ENCODE data around the gene INSRR. TPM values are rescaled to one million over a fixed set of nuclear protein-coding genes. Genes with fewer than 3 reads are reported as not detected.

Gene INSRR
- polyA plus RNA-seq, 3 donors: not detected

DNA sequence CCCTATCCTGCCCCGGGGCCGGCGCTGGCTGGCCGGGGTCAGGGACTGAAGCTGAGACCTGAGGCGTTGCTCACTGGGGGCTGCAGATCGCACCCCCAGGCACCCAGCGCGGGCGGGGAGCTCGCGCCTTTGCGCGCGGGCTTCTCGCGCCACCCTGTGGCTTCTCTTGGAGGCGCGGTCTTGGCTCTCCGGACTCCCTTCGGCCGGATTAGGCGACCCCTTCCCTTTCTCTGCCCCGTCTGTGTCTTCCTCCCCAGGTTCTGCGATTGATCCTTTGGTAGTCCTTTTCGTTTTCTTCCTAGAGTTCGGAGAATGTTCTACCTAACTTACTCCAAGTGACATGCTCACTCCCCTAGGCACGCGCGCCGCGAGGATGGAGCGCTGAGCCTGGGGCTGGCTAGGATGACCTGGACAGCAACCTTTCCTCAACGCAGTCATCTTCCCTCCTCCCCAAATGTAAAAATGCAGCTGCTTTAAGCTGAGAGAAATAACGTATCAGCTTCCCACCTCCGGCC lies 1.3 kb upstream of the INSRR start:
- H3K27ac Mint-ChIP-seq: no peak overlapping the region
- H3K4me1 Mint-ChIP-seq: peaks cover 15% of the 10 kb centered on the region
- Histone ChIP-seq H4K20me1 (ENCODE audit: insufficient read depth, low read length) (no peaks in the 10 kb centered on the region), H3K9me3 (replicated peaks in 1 of 2; ENCODE audit: control insufficient read depth in 1 of 2, insufficient read depth in 1 of 2, low read length in 2 of 2) (peaks cover 0 to 8% of the 10 kb centered on the region in 2 donors), H3K79me2 (ENCODE audit: insufficient read depth, low read length) (no peaks in the 10 kb centered on the region), H3K27ac (ENCODE audit: low read depth in 1 of 2, low read length in 2 of 2) (no peak overlapping the region), H3K4me3 (replicated peaks in 1 of 3; ENCODE audit: low read depth in 2 of 3, low read length in 3 of 3) (no peak overlapping the region), H3K36me3 (replicated peaks in 1 of 2; ENCODE audit: control insufficient read depth in 1 of 2, insufficient read depth in 2 of 2, low read length in 2 of 2) (no peaks in the 10 kb centered on the region), H3K4me1 (ENCODE audit: control insufficient read depth in 1 of 2, insufficient read depth in 2 of 2, low read length in 2 of 2) (peaks cover 5 to 15% of the 10 kb centered on the region in 2 donors), H2AFZ (ENCODE audit: insufficient read depth, low read depth, low read length, poor library complexity, severe bottlenecking) (no peak overlapping the region), H3K9ac (ENCODE audit: insufficient read depth, low read length, poor library complexity, severe bottlenecking) (no peak overlapping the region), H3K27me3 (ENCODE audit: control insufficient read depth in 2 of 2, insufficient read depth in 2 of 2, low read length in 2 of 2) (peaks cover 44 to 66% of the 10 kb centered on the region in 2 donors), H3K4me2 (replicated peaks; ENCODE audit: extremely low read depth, low read length, poor library complexity, severe bottlenecking) (peak overlapping the region; percentile 39)
- H3K36me3 Mint-ChIP-seq: peaks cover 0 to 5% of the 10 kb centered on the region in 2 donors
- no peak for DNase-seq
- H3K9me3 Mint-ChIP-seq: peaks cover 0 to 6% (median 0%) of the 10 kb centered on the region in 7 donors
- H3K27me3 Mint-ChIP-seq (ENCODE audit: low read depth in 3 of 3): peaks cover 73 to 85% (median 76%) of the 10 kb centered on the region in 3 donors
- intact Hi-C loops (cut with micrococcal nuclease): no loop called here
- peak overlapping the region in 1 of 2 donors; percentile 79 for H3K4me3 Mint-ChIP-seq
- under 1% methylated on average over 33 of the region's 35 CpGs for WGBS (ENCODE audit: insufficient coverage)
- TF ChIP-seq CTCF (IDR thresholded peaks at IDR 0.05): peak; percentile 68

DNA sequence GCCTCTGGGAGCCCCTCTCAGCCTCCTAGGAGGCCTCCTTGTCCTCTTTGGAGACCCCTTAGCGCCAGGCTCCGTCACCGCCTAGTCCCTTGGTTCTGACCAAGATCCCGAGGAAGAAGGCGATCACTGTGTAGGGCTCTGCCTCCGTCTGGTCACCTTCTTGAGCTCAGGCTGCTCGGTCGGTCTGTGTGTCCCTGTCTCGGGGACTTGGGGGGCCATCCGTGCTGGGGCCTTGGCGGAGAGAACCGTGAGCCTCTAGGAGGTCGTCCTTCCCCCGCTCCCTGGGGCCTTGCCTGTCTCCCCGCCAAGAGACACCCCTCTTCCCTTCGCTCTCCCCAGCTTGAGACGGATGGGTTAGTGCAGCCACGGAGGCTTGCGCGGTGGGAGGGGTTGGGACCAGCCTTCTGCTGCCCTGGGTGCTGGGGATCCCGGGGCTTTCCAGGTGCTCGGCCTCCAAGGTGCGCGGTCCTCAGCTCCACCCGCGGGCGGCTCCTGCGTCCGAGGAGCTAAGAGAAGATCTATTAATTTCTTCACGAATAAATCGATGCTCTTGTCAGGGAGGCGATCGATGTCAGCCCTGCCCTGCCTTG lies 701 bp upstream of the INSRR start:
- H3K27ac Mint-ChIP-seq: no peak overlapping the region
- Histone ChIP-seq H3K4me3 (replicated peaks in 1 of 3; ENCODE audit: low read depth in 2 of 3, low read length in 3 of 3) (no peak overlapping the region), H4K20me1 (ENCODE audit: insufficient read depth, low read length) (no peaks in the 10 kb centered on the region), H3K79me2 (ENCODE audit: insufficient read depth, low read length) (no peaks in the 10 kb centered on the region), H3K4me2 (replicated peaks; ENCODE audit: extremely low read depth, low read length, poor library complexity, severe bottlenecking) (peak overlapping the region; percentile 39), H3K4me1 (ENCODE audit: control insufficient read depth in 1 of 2, insufficient read depth in 2 of 2, low read length in 2 of 2) (peaks cover 5 to 15% of the 10 kb centered on the region in 2 donors), H3K36me3 (replicated peaks in 1 of 2; ENCODE audit: control insufficient read depth in 1 of 2, insufficient read depth in 2 of 2, low read length in 2 of 2) (no peaks in the 10 kb centered on the region), H3K9ac (ENCODE audit: insufficient read depth, low read length, poor library complexity, severe bottlenecking) (no peak overlapping the region), H3K9me3 (replicated peaks in 1 of 2; ENCODE audit: control insufficient read depth in 1 of 2, insufficient read depth in 1 of 2, low read length in 2 of 2) (peaks cover 0 to 8% of the 10 kb centered on the region in 2 donors), H3K27ac (ENCODE audit: low read depth in 1 of 2, low read length in 2 of 2) (no peak overlapping the region), H2AFZ (ENCODE audit: insufficient read depth, low read depth, low read length, poor library complexity, severe bottlenecking) (no peak overlapping the region), H3K27me3 (ENCODE audit: control insufficient read depth in 2 of 2, insufficient read depth in 2 of 2, low read length in 2 of 2) (peaks cover 44 to 66% of the 10 kb centered on the region in 2 donors)
- peaks cover 71 to 84% (median 72%) of the 10 kb centered on the region in 3 donors for H3K27me3 Mint-ChIP-seq (ENCODE audit: low read depth in 3 of 3)
- H3K4me1 Mint-ChIP-seq: peaks cover 15% of the 10 kb centered on the region
- H3K9me3 Mint-ChIP-seq: peaks cover 0 to 6% (median 0%) of the 10 kb centered on the region in 7 donors
- DNase-seq: no peak
- TF ChIP-seq CTCF (IDR thresholded peaks at IDR 0.05): no peak
- 1% methylated on average over 31 of the region's 33 CpGs for WGBS (ENCODE audit: insufficient coverage)
- H3K4me3 Mint-ChIP-seq: peak overlapping the region in 1 of 2 donors; percentile 79
- intact Hi-C loops (cut with micrococcal nuclease): loop anchor here (10.0 kb wide), 2 partner anchors 65 to 165 kb away; no protein-coding TSS in a partner anchor
- H3K36me3 Mint-ChIP-seq: peaks cover 0 to 5% of the 10 kb centered on the region in 2 donors

Measured in CD14-positive monocyte (primary cell).